Mesenchymal stem cell (in vitro differentiated cells and primary cell): ENCODE data around the gene NRXN3.

Experiments
- DNase-seq: peaks from one replicate; pipeline ENCODE4 v3.0.0-alpha.2; 2013
- H2AFZ ChIP-seq: one replicate; pipeline ENCODE4 v1.6.1; 2013; ENCODE audit warnings: low read depth, mild to moderate bottlenecking, control low read depth, inconsistent platforms, low read length, moderate library complexity
- H2AK5ac ChIP-seq: 2 replicates; pipeline ENCODE4 v1.6.1; 2013; ENCODE audit warnings: low read length, moderate library complexity, mild to moderate bottlenecking, inconsistent platforms; ENCODE audit not compliant: severe bottlenecking
- H2BK120ac ChIP-seq: one replicate; pipeline ENCODE4 v1.6.1; 2013; ENCODE audit warnings: low read depth, mild to moderate bottlenecking, inconsistent platforms, low read length, moderate library complexity
- H2BK12ac ChIP-seq, 2 experiments: one replicate each; pipeline ENCODE4 v1.6.1; 2013; ENCODE audit warnings: inconsistent platforms in 2 of 2, low read length in 2 of 2, mild to moderate bottlenecking in 2 of 2, moderate library complexity in 2 of 2, control low read depth in 1 of 2
- H2BK15ac ChIP-seq: one replicate; pipeline ENCODE4 v1.6.1; 2013; ENCODE audit warnings: mild to moderate bottlenecking, low read depth, inconsistent platforms; ENCODE audit not compliant: poor library complexity, severe bottlenecking
- H2BK5ac ChIP-seq: 2 replicates; pipeline ENCODE4 v1.6.1; 2013; ENCODE audit warnings: low read depth, mild to moderate bottlenecking, low read length, control low read depth, inconsistent platforms; ENCODE audit not compliant: poor library complexity, severe bottlenecking
- H3K14ac ChIP-seq, 2 experiments: one replicate each; pipeline ENCODE4 v1.6.1; 2013; ENCODE audit warnings: inconsistent platforms in 2 of 2, low read length in 2 of 2, control low read depth in 1 of 2, mild to moderate bottlenecking in 1 of 2, moderate library complexity in 1 of 2
- H3K18ac ChIP-seq, 2 experiments: one replicate each; pipeline ENCODE4 v1.6.1; 2013; ENCODE audit warnings: inconsistent platforms in 2 of 2, low read length in 2 of 2, control low read depth in 1 of 2, low read depth in 1 of 2, mild to moderate bottlenecking in 1 of 2
- H3K23ac ChIP-seq, 2 experiments: one replicate each; pipeline ENCODE4 v1.6.1; 2013; ENCODE audit warnings: inconsistent platforms in 2 of 2, low read length in 2 of 2, mild to moderate bottlenecking in 2 of 2, moderate library complexity in 2 of 2, control low read depth in 1 of 2
- H3K27ac ChIP-seq: 2 replicates; pipeline ENCODE4 v1.5.1; 2013; ENCODE audit warnings: mild to moderate bottlenecking, moderate library complexity, low read length, control low read depth, inconsistent platforms; ENCODE audit not compliant: poor library complexity, severe bottlenecking
- H3K27me3 ChIP-seq, 2 experiments: 2 replicates each; pipeline versions ENCODE4 v1.6.1 to v1.7.0; 2013; ENCODE audit warnings: low read length in 2 of 2, mild to moderate bottlenecking in 2 of 2, moderate library complexity in 2 of 2, control low read depth in 1 of 2, inconsistent platforms in 1 of 2; ENCODE audit not compliant: control insufficient read depth in 1 of 2, insufficient read depth in 1 of 2
- H3K36me3 ChIP-seq, 2 experiments: 2 replicates each; pipeline versions ENCODE4 v1.6.1 to v1.7.0; 2013; ENCODE audit warnings: low read length in 2 of 2, control low read depth in 1 of 2, inconsistent platforms in 1 of 2, low read depth in 1 of 2, mild to moderate bottlenecking in 1 of 2; ENCODE audit not compliant: insufficient read depth in 2 of 2, control insufficient read depth in 1 of 2
- H3K4ac ChIP-seq, 2 experiments: one replicate each; pipeline ENCODE4 v1.6.1; 2013; ENCODE audit warnings: inconsistent platforms in 2 of 2, low read length in 2 of 2, mild to moderate bottlenecking in 2 of 2, moderate library complexity in 2 of 2, control low read depth in 1 of 2, low read depth in 1 of 2
- H3K4me1 ChIP-seq: 2 replicates; pipeline ENCODE4 v1.6.1; 2013; ENCODE audit warnings: low read depth, low read length, control low read depth; ENCODE audit not compliant: control insufficient read depth, insufficient read depth
- H3K4me2 ChIP-seq: 2 replicates; pipeline ENCODE4 v1.6.1; 2013; ENCODE audit warnings: low read length, mild to moderate bottlenecking, inconsistent platforms; ENCODE audit not compliant: poor library complexity, severe bottlenecking
- H3K4me3 ChIP-seq, 2 experiments: 2 replicates each; pipeline versions ENCODE4 v1.5.1 to v1.7.0; 2013; ENCODE audit warnings: low read length in 2 of 2, mild to moderate bottlenecking in 2 of 2, control low read depth in 1 of 2, low read depth in 1 of 2; ENCODE audit not compliant: insufficient read depth in 1 of 2
- H3K79me1 ChIP-seq: replicated peaks from 2 replicates; pipeline ENCODE4 v1.6.1; 2013; ENCODE audit warnings: mild to moderate bottlenecking, control low read depth, low read length, inconsistent platforms; ENCODE audit not compliant: poor library complexity, severe bottlenecking
- H3K9ac ChIP-seq: 2 replicates; pipeline ENCODE4 v1.7.0; 2013; ENCODE audit warnings: mild to moderate bottlenecking, low read length, moderate library complexity
- H3K9me3 ChIP-seq: 2 replicates; pipeline ENCODE4 v1.7.0; 2013; ENCODE audit warnings: mild to moderate bottlenecking, low read length; ENCODE audit not compliant: control insufficient read depth
- H4K8ac ChIP-seq: one replicate; pipeline ENCODE4 v1.6.1; 2013; ENCODE audit warnings: inconsistent platforms, mild to moderate bottlenecking, low read length, moderate library complexity
- H4K91ac ChIP-seq: one replicate; pipeline ENCODE4 v1.6.1; 2013; ENCODE audit warnings: mild to moderate bottlenecking, low read length, inconsistent platforms
- WGBS: methylation state at CpG from one replicate; pipeline ENCODE4 v1.1.7; 2013; ENCODE audit warnings: mixed read lengths; 5-methylcytosine and 5-hydroxymethylcytosine counted together

The NRXN3 gene

DNA sequence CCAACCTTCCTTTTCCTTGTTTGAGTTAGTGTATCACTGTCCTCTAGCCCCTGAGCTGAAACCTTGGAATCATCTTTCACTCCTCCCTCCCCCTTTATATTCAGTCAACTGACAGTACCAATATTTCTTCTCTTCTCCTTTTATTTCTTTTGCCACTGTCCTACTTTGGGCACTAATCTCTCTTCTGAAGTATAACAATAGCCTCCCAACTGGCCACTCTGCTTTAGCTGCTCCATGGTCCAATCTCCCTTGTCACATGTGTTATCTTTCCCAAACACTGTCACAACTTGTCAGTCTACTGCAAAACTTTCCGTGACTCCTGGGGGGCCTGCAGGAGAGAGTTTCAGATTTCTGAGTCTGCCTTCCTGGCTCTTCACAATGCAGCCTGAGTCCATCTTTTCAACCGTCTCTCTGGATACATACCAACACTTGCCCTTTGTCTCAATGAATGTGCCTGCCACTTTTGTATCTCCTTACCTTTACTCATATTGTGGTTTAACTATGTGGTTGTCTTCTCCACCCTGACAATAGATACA lies 1570.0 kb downstream of the NRXN3 start:
- H2BK15ac ChIP-seq = no peak overlapping the region
- no peak for DNase-seq
- H3K27me3 ChIP-seq = no peaks in the 10 kb centered on the region
- H3K4me1 ChIP-seq = no peaks in the 10 kb centered on the region
- H2BK120ac ChIP-seq = no peak overlapping the region
- H3K36me3 ChIP-seq = no peaks in the 10 kb centered on the region
- no peak overlapping the region for H2BK12ac ChIP-seq
- peaks cover 27% of the 10 kb centered on the region for H3K9me3 ChIP-seq
- H4K8ac ChIP-seq = no peak overlapping the region
- H2BK5ac ChIP-seq = no peak overlapping the region
- H2AFZ ChIP-seq = no peak overlapping the region
- H4K91ac ChIP-seq = no peak overlapping the region
- no peak overlapping the region for H3K23ac ChIP-seq
- no peak overlapping the region for H3K4ac ChIP-seq
- no peak overlapping the region for H3K18ac ChIP-seq
- no peak overlapping the region for H3K4me2 ChIP-seq
- H3K4me3 ChIP-seq = no peak overlapping the region
- H3K14ac ChIP-seq = no peak overlapping the region
- H2AK5ac ChIP-seq = no peak overlapping the region
- 24% methylated on average over 1 of the region's 2 CpGs for WGBS
- no peak overlapping the region for H3K27ac ChIP-seq
- H3K9ac ChIP-seq = no peak overlapping the region
- no peaks in the 10 kb centered on the region for H3K79me1 ChIP-seq

DNA sequence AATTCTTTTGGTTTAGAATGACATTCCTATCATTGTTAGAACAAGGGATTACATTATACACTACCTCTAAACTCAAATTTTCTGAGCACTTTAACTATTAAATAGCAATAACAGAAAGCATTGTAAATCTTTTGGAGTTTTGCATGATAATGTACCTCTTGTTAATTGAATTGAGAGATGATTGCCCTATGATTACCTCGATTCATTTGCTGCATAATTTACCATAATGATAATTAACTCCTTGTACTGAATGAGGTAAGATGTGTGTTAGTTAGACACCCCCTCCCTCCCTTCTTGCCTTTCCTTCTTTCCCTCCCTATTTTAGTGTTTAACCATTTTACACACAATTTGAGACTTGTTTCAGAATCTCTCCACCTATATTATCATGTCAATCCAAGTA lies 1572.0 kb downstream of the NRXN3 start:
- WGBS = no CpG with 5 or more reads among the region's 1 CpG
- H3K79me1 ChIP-seq = no peaks in the 10 kb centered on the region

DNA sequence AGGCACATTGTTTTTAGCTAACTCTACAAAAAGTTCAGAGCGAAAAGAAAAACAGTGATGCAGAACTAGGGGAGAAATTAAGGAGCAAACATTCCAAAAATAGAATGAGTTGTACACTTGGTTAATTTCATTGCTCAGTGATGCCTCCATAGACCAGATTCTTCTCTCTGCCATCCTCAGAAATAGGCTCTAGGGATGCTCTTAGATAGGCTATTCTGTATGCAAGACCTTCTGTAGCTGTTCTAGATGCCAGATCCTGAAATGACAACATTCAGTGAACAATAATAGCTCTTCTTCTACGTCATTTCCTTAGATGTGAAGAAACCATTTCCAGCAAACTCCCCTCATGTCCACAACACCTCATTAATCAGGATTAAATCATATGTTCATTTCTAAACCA lies 1574.9 kb downstream of the NRXN3 start:
- Histone ChIP-seq H4K91ac (no peak overlapping the region), H4K8ac (no peak overlapping the region), H2BK120ac (no peak overlapping the region), H3K36me3 (no peaks in the 10 kb centered on the region), H2BK5ac (no peak overlapping the region), H3K4me2 (no peak overlapping the region), H2BK12ac (no peak overlapping the region), H3K18ac (no peak overlapping the region), H3K9me3 (no peaks in the 10 kb centered on the region), H2BK15ac (no peak overlapping the region), H3K79me1 (no peaks in the 10 kb centered on the region), H3K9ac (no peak overlapping the region), H3K27ac (no peak overlapping the region), H3K14ac (no peak overlapping the region), H3K23ac (no peak overlapping the region), H3K4me3 (no peak overlapping the region), H2AFZ (no peak overlapping the region), H3K27me3 (no peaks in the 10 kb centered on the region), H3K4ac (no peak overlapping the region), H2AK5ac (no peak overlapping the region), H3K4me1 (no peaks in the 10 kb centered on the region)
- 79% methylated on average over 2 of the region's 2 CpGs for WGBS
- no peak for DNase-seq

More for the DNA sequence above, 1572.0 kb downstream of the NRXN3 start:
- no peak overlapping the region for H3K18ac ChIP-seq
- no peak overlapping the region for H2BK5ac ChIP-seq
- H2AFZ ChIP-seq = no peak overlapping the region
- no peak overlapping the region for H2BK120ac ChIP-seq
- H3K27me3 ChIP-seq = no peaks in the 10 kb centered on the region
- H3K4ac ChIP-seq = no peak overlapping the region
- no peak overlapping the region for H3K4me2 ChIP-seq
- peaks cover 8% of the 10 kb centered on the region for H3K9me3 ChIP-seq
- no peaks in the 10 kb centered on the region for H3K4me1 ChIP-seq
- H3K9ac ChIP-seq = no peak overlapping the region
- no peaks in the 10 kb centered on the region for H3K36me3 ChIP-seq
- no peak overlapping the region for H3K14ac ChIP-seq
- H3K27ac ChIP-seq = no peak overlapping the region
- H2AK5ac ChIP-seq = no peak overlapping the region
- H2BK15ac ChIP-seq = no peak overlapping the region
- no peak overlapping the region for H3K23ac ChIP-seq
- no peak overlapping the region for H2BK12ac ChIP-seq
- DNase-seq = no peak
- no peak overlapping the region for H4K8ac ChIP-seq
- H3K4me3 ChIP-seq = no peak overlapping the region
- H4K91ac ChIP-seq = no peak overlapping the region

GRCh38 chr14:79749065-79749464 lies 1578.9 kb downstream of the NRXN3 start:
- Histone ChIP-seq H4K8ac (no peak overlapping the region), H2BK5ac (no peak overlapping the region), H3K9me3 (no peaks in the 10 kb centered on the region), H3K4me2 (no peak overlapping the region), H4K91ac (no peak overlapping the region), H3K4me3 (no peak overlapping the region), H3K36me3 (no peaks in the 10 kb centered on the region), H2AK5ac (no peak overlapping the region), H3K4ac (no peak overlapping the region), H2BK15ac (no peak overlapping the region), H3K9ac (no peak overlapping the region), H2BK120ac (no peak overlapping the region), H3K23ac (no peak overlapping the region), H3K14ac (no peak overlapping the region), H2BK12ac (no peak overlapping the region), H3K79me1 (no peaks in the 10 kb centered on the region), H3K18ac (no peak overlapping the region), H3K4me1 (no peaks in the 10 kb centered on the region), H3K27ac (no peak overlapping the region), H3K27me3 (no peaks in the 10 kb centered on the region), H2AFZ (no peak overlapping the region)
- 91% methylated on average over 2 of the region's 2 CpGs for WGBS
- DNase-seq = no peak
